HEK293T (cell line): Measurements from ENCODE around the gene KIR2DL1.
"Not testable (repeated sequence)": the region's sequence is repeated elsewhere in the genome, so short reads cannot be mapped to it uniquely, and the experiment has no call there.

Experiments used
- ARNT ChIP-seq: fragments of 450-650 bp; IDR thresholded peaks from 2 replicates; pipeline ENCODE4 v1.6.1; 2017; ENCODE audit warnings: mild to moderate bottlenecking
- ELF4 ChIP-seq: fragments of 450-650 bp; IDR thresholded peaks from 2 replicates; pipeline ENCODE4 v1.6.1; 2017; ENCODE audit warnings: antibody characterized with exemption
- FOXA1 ChIP-seq: fragments of 450-650 bp; IDR thresholded peaks from 2 replicates; pipeline ENCODE4 v1.6.1; 2016; ENCODE audit warnings: mild to moderate bottlenecking
- FOXK2 ChIP-seq: fragments of 450-650 bp; IDR thresholded peaks from 2 replicates; pipeline ENCODE4 v1.6.1; 2016; ENCODE audit warnings: mild to moderate bottlenecking
- FOXM1 ChIP-seq: fragments of 450-650 bp; IDR thresholded peaks from 2 replicates; pipeline ENCODE4 v1.6.1; 2017; ENCODE audit warnings: mild to moderate bottlenecking, borderline replicate concordance
- HDGF ChIP-seq: fragments of 450-650 bp; IDR thresholded peaks from 2 replicates; pipeline ENCODE4 v1.6.1; 2017; ENCODE audit warnings: antibody characterized with exemption, borderline replicate concordance
- L3MBTL2 ChIP-seq: fragments of 450-650 bp; conservative IDR thresholded peaks from 2 replicates; pipeline ENCODE4 v1.6.1; 2016; ENCODE audit warnings: mild to moderate bottlenecking
- LEF1 ChIP-seq: fragments of 450-650 bp; IDR thresholded peaks from 2 replicates; pipeline ENCODE4 v1.6.1; 2017; ENCODE audit warnings: mild to moderate bottlenecking, borderline replicate concordance
- NFRKB ChIP-seq: fragments of 450-650 bp; IDR thresholded peaks from 2 replicates; pipeline ENCODE4 v1.6.1; 2016; ENCODE audit warnings: mild to moderate bottlenecking, moderate library complexity
- SP1 ChIP-seq: fragments of 450-650 bp; IDR thresholded peaks from 2 replicates; pipeline ENCODE4 v1.6.1; 2017
- SUZ12 ChIP-seq: fragments of 450-650 bp; IDR thresholded peaks from 2 replicates; pipeline ENCODE4 v1.6.1; 2016; ENCODE audit warnings: mild to moderate bottlenecking
- TARDBP ChIP-seq: fragments of 450-650 bp; IDR thresholded peaks from 2 replicates; pipeline ENCODE4 v1.6.1; 2016
- ZNF384 ChIP-seq: fragments of 450-650 bp; IDR thresholded peaks from 2 replicates; pipeline ENCODE4 v1.6.1; 2016

DNA sequence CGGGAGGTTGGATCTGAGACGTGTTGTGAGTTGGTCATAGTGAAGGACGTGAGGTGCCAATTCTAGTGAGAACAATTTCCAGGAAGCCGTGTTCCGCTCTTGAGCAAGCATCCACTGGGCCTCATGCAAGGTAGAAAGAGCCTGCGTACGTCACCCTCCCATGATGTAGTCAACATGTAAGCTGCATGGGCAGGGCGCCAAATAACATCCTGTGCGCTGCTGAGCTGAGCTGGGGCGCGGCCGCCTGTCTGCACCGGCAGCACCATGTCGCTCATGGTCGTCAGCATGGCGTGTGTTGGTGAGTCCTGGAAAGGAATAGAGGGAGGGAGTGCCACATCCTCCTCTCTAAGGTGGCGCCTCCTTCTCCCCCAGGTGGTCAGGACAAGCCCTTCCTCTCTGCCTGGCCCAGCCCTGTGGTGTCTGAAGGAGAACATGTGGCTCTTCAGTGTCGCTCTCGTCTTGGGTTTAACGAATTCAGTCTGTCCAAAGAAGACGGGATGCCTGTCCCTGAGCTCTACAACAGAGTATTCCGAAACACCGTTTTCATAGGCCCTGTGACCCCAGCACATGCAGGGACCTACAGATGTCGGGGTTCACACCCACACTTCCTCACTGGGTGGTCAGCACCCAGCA, 16.6 kb downstream of the KIR2DL1 start:
- not testable (repeated sequence) for TF ChIP-seq TARDBP, FOXK2, FOXA1, HDGF, SP1, LEF1, ZNF384, SUZ12, ELF4, ARNT, L3MBTL2, NFRKB, FOXM1
